Smooth muscle cell (in vitro differentiated cells): ENCODE results near the gene UBE2QL1. TPM values are rescaled to one million over a fixed set of nuclear protein-coding genes. Genes with fewer than 3 reads are reported as not detected.
"Not testable (repeated sequence)": the region's sequence is repeated elsewhere in the genome, so short reads cannot be mapped to it uniquely, and the experiment has no call there.

Experiments used
- DNase-seq: peaks from one replicate; lab custom pipeline; 2025; ENCODE audit not compliant: unreplicated experiment; lab: John Stamatoyannopoulos, UW
- H2AFZ ChIP-seq: fragments of 200-600 bp; sonication (generic); 2 replicates; pipeline ENCODE4 v1.6.0; 2016; ENCODE audit warnings: antibody characterized with exemption, low read depth, mild to moderate bottlenecking
- H3F3A ChIP-seq: fragments of 200-600 bp; sonication (generic); 2 replicates; pipeline ENCODE4 v1.6.0; 2017; ENCODE audit warnings: antibody characterized with exemption, low read depth
- H3K27ac ChIP-seq: fragments of 200-600 bp; sonication (generic); 2 replicates; pipeline ENCODE4 v1.5.1; 2016; ENCODE audit warnings: low read depth, mild to moderate bottlenecking
- H3K27me3 ChIP-seq: fragments of 200-600 bp; sonication (generic); 2 replicates; pipeline ENCODE4 v1.6.1; 2016; ENCODE audit warnings: low read depth, mild to moderate bottlenecking
- H3K36me3 ChIP-seq: fragments of 200-600 bp; sonication (generic); 2 replicates; pipeline ENCODE4 v1.5.1; 2016; ENCODE audit warnings: low read depth
- H3K4me1 ChIP-seq: fragments of 200-600 bp; sonication (generic); 2 replicates; pipeline ENCODE4 v1.5.1; 2016; ENCODE audit warnings: low read depth
- H3K4me2 ChIP-seq: fragments of 200-600 bp; sonication (generic); 2 replicates; pipeline ENCODE4 v1.6.0; 2016; ENCODE audit warnings: mild to moderate bottlenecking
- H3K4me3 ChIP-seq: fragments of 200-600 bp; sonication (generic); 2 replicates; pipeline ENCODE4 v1.5.1; 2016; ENCODE audit warnings: mild to moderate bottlenecking
- H3K79me2 ChIP-seq: fragments of 200-600 bp; sonication (generic); 2 replicates; pipeline ENCODE4 v1.6.0; 2016; ENCODE audit warnings: low read depth, mild to moderate bottlenecking
- H3K9ac ChIP-seq: fragments of 200-600 bp; sonication (generic); 2 replicates; pipeline ENCODE4 v1.6.0; 2016; ENCODE audit warnings: low read depth
- H3K9me3 ChIP-seq: fragments of 200-600 bp; sonication (generic); replicated peaks from 2 replicates; pipeline ENCODE4 v1.5.1; 2016; ENCODE audit warnings: low read depth
- H4K20me1 ChIP-seq: fragments of 200-600 bp; sonication (generic); 2 replicates; pipeline ENCODE4 v1.6.0; 2016; ENCODE audit warnings: low read depth
- WGBS: methylation state at CpG from one replicate; pipeline ENCODE4 v1.1.7; 2016; ENCODE audit warnings: low lambda C conversion rate; 5-methylcytosine and 5-hydroxymethylcytosine counted together
- polyA plus RNA-seq: library from polyadenylated mRNA; unstranded; fragments of >200 nt; fragmentation: Nextera tagmentation; extraction: Ambion mirVana; gene quantifications from 2 replicates; pipeline ENCODE4 v1.2.1, GENCODE V29; 2016
- total RNA-seq: library from RNA; depleted of rRNA; stranded (reverse); fragments of >200 nt; gene quantifications from 2 replicates; pipeline ENCODE4 v1.2.3, GENCODE V29; 2014
- TF ChIP-seq, protein P1 (sequence below): fragments of 200-600 bp; sonication (generic); IDR thresholded peaks from 2 replicates; pipeline ENCODE4 v1.5.1; 2017; ENCODE audit warnings: borderline replicate concordance, mild to moderate bottlenecking, antibody characterized with exemption; ENCODE audit not compliant: insufficient read depth, poor library complexity, severe bottlenecking

UBE2QL1 gene
- total and polyA plus RNA-seq, 2 experiments from 2014 or later: 1.2 to 1.3 TPM

DNA sequence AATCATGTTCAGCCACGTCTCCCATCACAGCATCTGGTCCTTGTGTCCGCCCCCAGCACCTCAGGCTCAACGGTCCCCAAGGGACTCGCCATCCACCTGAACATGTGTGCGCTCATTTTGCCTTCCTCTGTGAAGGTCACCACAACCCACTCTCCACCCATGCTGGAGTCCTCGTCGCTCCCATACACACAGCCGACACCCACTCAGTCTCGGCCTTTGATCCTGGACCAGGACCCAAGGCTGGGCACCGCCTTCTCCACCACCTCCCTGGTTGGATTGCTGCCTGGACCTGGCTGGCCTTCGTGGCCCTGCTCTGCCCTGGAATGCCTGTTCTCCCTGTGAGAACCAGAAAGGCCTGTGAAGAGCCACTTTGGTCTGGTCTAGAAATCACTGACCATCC, 60.3 kb downstream of the UBE2QL1 start:
- Histone ChIP-seq H3K4me2 (no peak overlapping the region), H3K4me1 (no peaks in the 10 kb centered on the region), H2AFZ (no peak overlapping the region), H3K4me3 (no peak overlapping the region), H4K20me1 (no peaks in the 10 kb centered on the region), H3F3A (no peaks in the 10 kb centered on the region), H3K79me2 (no peaks in the 10 kb centered on the region), H3K9ac (no peak overlapping the region), H3K9me3 (no peaks in the 10 kb centered on the region), H3K27me3 (no peaks in the 10 kb centered on the region), H3K36me3 (no peaks in the 10 kb centered on the region), H3K27ac (no peak overlapping the region)
- no peak for DNase-seq
- 95% methylated on average over 11 of the region's 11 CpGs for WGBS
- TF ChIP-seq, protein P1, sequence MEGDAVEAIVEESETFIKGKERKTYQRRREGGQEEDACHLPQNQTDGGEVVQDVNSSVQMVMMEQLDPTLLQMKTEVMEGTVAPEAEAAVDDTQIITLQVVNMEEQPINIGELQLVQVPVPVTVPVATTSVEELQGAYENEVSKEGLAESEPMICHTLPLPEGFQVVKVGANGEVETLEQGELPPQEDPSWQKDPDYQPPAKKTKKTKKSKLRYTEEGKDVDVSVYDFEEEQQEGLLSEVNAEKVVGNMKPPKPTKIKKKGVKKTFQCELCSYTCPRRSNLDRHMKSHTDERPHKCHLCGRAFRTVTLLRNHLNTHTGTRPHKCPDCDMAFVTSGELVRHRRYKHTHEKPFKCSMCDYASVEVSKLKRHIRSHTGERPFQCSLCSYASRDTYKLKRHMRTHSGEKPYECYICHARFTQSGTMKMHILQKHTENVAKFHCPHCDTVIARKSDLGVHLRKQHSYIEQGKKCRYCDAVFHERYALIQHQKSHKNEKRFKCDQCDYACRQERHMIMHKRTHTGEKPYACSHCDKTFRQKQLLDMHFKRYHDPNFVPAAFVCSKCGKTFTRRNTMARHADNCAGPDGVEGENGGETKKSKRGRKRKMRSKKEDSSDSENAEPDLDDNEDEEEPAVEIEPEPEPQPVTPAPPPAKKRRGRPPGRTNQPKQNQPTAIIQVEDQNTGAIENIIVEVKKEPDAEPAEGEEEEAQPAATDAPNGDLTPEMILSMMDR: no peak

DNA sequence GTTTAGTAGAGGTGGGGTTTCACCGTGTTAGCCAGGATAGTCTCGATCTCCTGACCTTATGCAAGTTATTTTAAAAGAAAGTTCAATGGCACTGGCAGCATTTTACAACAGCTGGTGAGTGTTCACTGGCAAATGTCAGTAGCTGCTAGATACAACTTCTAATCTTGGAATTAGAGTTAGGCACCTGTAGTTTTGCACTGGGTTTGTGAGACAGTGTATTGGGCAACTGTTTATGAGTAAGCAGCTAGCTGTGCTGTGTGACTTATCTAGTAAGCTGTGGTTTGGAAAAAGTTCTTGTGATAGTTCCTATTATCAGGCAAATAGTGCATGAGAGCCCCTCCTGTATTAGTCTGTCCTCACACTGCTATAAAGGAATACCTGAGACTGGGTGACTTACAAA, 61.5 kb downstream of the UBE2QL1 start:
- DNase-seq: no peak
- no peak overlapping the region for H3K27ac ChIP-seq
- H3K4me2 ChIP-seq: no peak overlapping the region
- H4K20me1 ChIP-seq: no peaks in the 10 kb centered on the region
- 92% methylated on average over 2 of the region's 2 CpGs for WGBS
- no peaks in the 10 kb centered on the region for H3K27me3 ChIP-seq
- H3F3A ChIP-seq: no peaks in the 10 kb centered on the region
- H3K79me2 ChIP-seq: no peaks in the 10 kb centered on the region
- H3K36me3 ChIP-seq: no peaks in the 10 kb centered on the region
- H3K9ac ChIP-seq: no peak overlapping the region
- H3K4me3 ChIP-seq: no peak overlapping the region
- H2AFZ ChIP-seq: no peak overlapping the region
- H3K4me1 ChIP-seq: no peaks in the 10 kb centered on the region
- TF ChIP-seq, protein P1: no peak
- no peaks in the 10 kb centered on the region for H3K9me3 ChIP-seq

DNA sequence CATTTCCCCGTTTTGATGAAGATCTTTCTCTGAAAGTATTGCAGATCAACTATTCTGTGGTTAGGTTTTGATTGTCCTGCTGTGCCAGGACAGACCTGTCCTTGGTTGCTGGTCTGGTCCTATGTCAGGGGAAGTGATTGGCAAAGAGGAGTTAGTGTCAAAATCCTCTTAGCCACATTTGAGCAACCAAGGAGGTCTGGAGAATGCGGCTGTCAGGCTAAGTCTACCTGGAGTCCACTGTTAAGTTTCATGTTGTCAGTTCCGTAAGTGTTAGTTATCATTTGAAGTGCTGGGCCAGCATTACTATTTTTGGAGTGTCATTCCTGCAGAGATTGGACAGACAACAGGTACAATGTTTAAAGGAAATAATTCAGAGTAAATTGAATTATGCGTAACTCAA, 62.3 kb downstream of the UBE2QL1 start:
- no peaks in the 10 kb centered on the region for H3K27me3 ChIP-seq
- WGBS: 89% methylated on average over 4 of the region's 4 CpGs
- no peak overlapping the region for H3K4me3 ChIP-seq
- no peak overlapping the region for H2AFZ ChIP-seq
- H4K20me1 ChIP-seq: no peaks in the 10 kb centered on the region
- no peak overlapping the region for H3K4me2 ChIP-seq
- no peaks in the 10 kb centered on the region for H3K79me2 ChIP-seq
- TF ChIP-seq, protein P1: no peak
- H3K27ac ChIP-seq: no peak overlapping the region
- H3K4me1 ChIP-seq: no peaks in the 10 kb centered on the region
- no peak overlapping the region for H3K9ac ChIP-seq
- no peaks in the 10 kb centered on the region for H3K36me3 ChIP-seq
- no peak for DNase-seq
- H3F3A ChIP-seq: no peaks in the 10 kb centered on the region
- no peaks in the 10 kb centered on the region for H3K9me3 ChIP-seq

DNA sequence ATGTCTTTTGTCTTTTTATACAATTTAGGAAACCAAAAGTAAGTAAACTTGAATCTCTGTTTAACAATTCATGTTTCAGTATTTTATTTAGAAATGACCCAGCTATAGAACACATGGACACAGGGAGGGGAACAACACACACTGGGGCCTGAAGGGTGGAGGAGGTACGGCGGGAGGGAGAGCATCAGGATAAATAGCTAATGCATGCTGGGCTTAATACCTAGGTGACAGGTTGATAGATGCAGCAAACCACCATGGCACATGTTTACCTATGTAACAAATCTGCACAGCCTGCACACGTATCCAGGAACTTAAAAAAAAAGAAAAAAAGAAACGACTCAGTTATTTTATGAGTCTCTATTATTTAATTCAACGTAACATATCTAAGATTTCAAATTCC, 67.2 kb downstream of the UBE2QL1 start:
- H3K9ac ChIP-seq, H3K27ac ChIP-seq, H3K4me3 ChIP-seq, H4K20me1 ChIP-seq, H3K4me1 ChIP-seq, H3K4me2 ChIP-seq, H2AFZ ChIP-seq, H3K79me2 ChIP-seq, H3K9me3 ChIP-seq, DNase-seq, H3F3A ChIP-seq, H3K36me3 ChIP-seq: not testable (repeated sequence)
- peaks cover 12% of the 10 kb centered on the region for H3K27me3 ChIP-seq
- WGBS: 86% methylated on average over 5 of the region's 5 CpGs
